Measurements from ENCODE around the gene NUP88.

Gene NUP88

GRCh38 chr17:5354310-5354709 lies 65.2 kb downstream of the NUP88 start:
- DNase-seq: no peak

DNA sequence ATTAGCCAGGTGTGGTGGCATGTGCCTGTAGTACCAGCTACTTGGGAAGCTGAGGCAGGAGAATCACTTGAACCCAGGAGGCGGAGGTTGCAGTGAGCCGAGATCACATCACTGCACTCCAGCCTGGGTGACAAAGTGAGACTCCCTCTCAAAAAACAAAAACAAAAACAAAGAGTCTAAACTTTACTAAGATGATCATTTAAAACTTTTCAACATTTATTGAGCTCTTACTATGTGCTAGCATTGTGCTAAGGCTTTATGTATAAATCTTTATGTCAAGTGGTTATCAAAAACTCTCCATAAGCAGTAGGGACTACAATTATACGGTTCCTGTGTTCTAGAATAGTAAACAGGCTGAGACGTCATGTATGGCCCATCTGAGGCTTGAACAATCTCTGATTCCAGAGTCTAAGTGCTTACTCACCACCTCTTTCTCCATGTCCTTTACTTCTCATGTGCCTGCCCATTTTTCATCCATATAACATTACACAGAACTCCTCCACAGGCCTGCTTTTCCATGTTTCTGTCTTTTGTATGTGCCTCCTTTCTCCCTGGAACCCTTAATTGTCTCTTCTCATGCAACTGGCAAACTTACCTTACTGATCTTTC lies 66.7 kb downstream of the NUP88 start:
- DNase-seq: no peak

- no peak for DNase-seq
These were observed 74.5 kb downstream of the NUP88 start for GRCh38 chr17:5344914-5345313.

Measured in activated T-cell treated with anti-CD3 and anti-CD28 coated beads, Interleukin-2, amount 50 U/mL, for 48 hours (primary cell).